GM12874 (cell line): Measurements from ENCODE around the gene ZFHX3.

Source experiments
- TF ChIP-seq, protein P1 (sequence below): IDR thresholded peaks from 2 replicates; pipeline ENCODE4 v1.5.1; 2011; ENCODE audit warnings: low read depth, mild to moderate bottlenecking, control low read depth, low read length, moderate library complexity; ENCODE audit not compliant: insufficient read depth

The ZFHX3 gene

DNA sequence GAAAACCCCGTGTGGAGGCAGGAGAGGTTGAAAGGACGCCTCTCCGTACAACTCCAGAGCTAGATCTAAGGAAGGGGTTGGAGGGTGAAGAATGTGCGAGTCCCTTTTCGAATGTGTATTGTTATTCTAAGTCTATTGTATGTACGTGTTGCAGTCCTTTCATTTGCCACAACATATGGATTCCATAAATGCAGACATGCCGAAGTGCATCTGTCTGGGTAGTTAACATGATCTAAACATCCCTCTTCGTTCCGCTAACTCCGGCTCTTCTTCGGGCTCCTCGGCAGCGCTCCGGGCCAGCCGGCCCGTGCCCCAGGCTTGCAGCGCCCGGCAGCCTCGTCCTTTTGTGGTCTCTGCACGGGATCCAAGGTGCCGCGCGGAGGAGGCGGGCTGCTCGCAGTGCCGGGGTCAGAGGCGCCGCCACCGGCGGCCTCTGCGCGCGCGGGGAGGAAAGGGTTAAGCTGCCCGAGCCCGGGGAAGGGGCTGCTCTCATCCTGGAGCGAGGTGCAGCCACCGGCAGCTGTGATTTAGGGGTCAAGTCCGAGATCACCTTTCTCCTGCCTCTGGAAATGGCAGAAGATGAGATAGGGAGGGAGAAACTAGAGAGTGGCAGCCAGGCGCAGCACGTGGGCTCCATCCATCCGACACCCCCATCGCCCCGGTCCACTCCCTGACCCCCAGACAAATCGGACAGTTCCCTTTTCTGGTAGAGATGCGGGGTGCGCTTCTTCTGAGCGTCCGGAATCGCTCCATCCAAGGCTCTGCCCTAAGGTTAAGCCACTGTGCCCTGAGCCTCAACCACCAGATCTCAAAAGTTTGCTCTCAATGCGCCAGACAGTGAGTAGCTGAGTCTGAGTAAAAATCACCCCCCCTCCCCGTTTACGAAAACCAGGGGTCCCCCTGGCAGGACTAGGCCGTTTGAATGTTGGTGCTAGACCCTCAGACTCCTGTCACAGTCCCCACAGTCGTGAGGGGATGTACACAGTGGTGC, 15.1 kb upstream of the ZFHX3 start:
- TF ChIP-seq, protein P1, sequence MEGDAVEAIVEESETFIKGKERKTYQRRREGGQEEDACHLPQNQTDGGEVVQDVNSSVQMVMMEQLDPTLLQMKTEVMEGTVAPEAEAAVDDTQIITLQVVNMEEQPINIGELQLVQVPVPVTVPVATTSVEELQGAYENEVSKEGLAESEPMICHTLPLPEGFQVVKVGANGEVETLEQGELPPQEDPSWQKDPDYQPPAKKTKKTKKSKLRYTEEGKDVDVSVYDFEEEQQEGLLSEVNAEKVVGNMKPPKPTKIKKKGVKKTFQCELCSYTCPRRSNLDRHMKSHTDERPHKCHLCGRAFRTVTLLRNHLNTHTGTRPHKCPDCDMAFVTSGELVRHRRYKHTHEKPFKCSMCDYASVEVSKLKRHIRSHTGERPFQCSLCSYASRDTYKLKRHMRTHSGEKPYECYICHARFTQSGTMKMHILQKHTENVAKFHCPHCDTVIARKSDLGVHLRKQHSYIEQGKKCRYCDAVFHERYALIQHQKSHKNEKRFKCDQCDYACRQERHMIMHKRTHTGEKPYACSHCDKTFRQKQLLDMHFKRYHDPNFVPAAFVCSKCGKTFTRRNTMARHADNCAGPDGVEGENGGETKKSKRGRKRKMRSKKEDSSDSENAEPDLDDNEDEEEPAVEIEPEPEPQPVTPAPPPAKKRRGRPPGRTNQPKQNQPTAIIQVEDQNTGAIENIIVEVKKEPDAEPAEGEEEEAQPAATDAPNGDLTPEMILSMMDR, result no peak

GRCh38 chr16:73062001-73062616, 14.2 kb upstream of the ZFHX3 start:
- TF ChIP-seq, protein P1, result no peak

GRCh38 chr16:73060892-73061490, 13.1 kb upstream of the ZFHX3 start:
- TF ChIP-seq, protein P1, result no peak

DNA sequence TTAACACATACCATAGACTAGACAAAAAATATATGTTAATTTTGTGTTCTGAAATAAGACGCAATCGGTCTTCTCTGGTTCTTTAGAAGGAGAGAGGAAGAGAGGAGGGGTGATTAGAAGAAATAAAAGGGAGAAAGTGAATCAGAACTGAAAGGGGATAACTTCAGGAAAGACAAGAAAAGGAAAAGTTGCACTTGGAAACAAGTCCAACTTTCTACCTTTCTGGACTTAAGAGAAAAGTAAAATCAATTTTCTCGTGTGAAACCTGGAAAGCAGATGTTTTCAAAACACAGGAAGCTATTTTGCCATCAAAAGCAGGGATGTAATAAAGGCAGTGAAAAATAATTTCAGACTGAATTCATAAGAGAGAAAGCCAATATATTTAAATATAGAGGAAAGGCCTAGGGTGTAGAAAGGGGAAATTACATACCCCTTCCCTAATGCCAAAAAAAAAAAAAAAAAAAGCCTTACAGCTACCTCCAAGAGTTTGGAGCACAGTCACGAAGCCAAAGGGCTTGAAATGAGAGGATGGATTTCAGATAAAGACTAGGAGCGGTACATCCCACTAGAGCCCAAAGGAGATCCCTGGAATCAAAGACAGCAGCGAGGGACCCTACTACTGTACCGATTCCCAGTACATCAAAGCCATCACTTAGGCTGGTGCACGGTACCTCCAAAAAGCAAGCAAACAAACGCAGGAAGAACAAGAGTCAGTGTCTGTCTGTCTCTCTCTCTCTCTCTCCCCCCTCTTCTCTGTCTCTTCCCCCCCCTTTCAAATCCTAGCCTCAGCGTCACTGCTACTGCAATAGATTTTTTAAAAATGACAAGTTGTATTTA, 12.1 kb upstream of the ZFHX3 start:
- TF ChIP-seq, protein P1, result no peak

- TF ChIP-seq, protein P1, result no peak
Measured at GRCh38 chr16:73058616-73059409, 10.9 kb upstream of the ZFHX3 start.

- TF ChIP-seq, protein P1, result no peak
Measured at GRCh38 chr16:73058221-73058615, 10.3 kb upstream of the ZFHX3 start.
